GM21737 (cell line): Measurements from ENCODE around the gene ZNF385C.

Experiments
- ATAC-seq: cut with Tn5 transposase; IDR thresholded peaks from one replicate; pipeline ENCODE4 v1.9.1; 2021; ENCODE audit warnings: mild to moderate bottlenecking, moderate library complexity; ENCODE audit not compliant: unreplicated experiment

The ZNF385C gene

GRCh38 chr17:42051645-42052044 lies 46.6 kb downstream of the ZNF385C start:
- no peak for ATAC-seq

GRCh38 chr17:42051013-42051400 lies 47.3 kb downstream of the ZNF385C start:
- ATAC-seq = no peak

- ATAC-seq = no peak
Measured at GRCh38 chr17:42050393-42051012, 47.8 kb downstream of the ZNF385C start, which contains the start of gene C17orf113. TSS of gene C17orf113 (minus strand) at chr17:42050601. CDS start at chr17:42043376, 7,225 bp downstream.

GRCh38 chr17:42049834-42050392 lies 48.4 kb downstream of the ZNF385C start:
- ATAC-seq = no peak

GRCh38 chr17:42047343-42047742 lies 50.9 kb downstream of the ZNF385C start:
- no peak for ATAC-seq

- ATAC-seq = no peak
Measured at GRCh38 chr17:42045719-42046118, 52.6 kb downstream of the ZNF385C start.

GRCh38 chr17:42042598-42043319 lies 55.5 kb downstream of the ZNF385C start:
- no peak for ATAC-seq

- ATAC-seq = no peak
Measured at GRCh38 chr17:42041619-42042018, 56.7 kb downstream of the ZNF385C start.

- ATAC-seq = no peak
Measured at GRCh38 chr17:42040818-42041217, 57.5 kb downstream of the ZNF385C start.

GRCh38 chr17:42039794-42040763 lies 58.2 kb downstream of the ZNF385C start:
- no peak for ATAC-seq

- ATAC-seq = no peak
Measured at GRCh38 chr17:42038221-42038973, 59.9 kb downstream of the ZNF385C start.

- ATAC-seq = no peak
Measured at GRCh38 chr17:42034059-42034458, 64.2 kb downstream of the ZNF385C start.

- no peak for ATAC-seq
Measured at GRCh38 chr17:42031584-42031983, 66.7 kb downstream of the ZNF385C start.

- ATAC-seq = no peak
Measured at GRCh38 chr17:42028791-42029127, 69.5 kb downstream of the ZNF385C start.

- no peak for ATAC-seq
Measured at GRCh38 chr17:42027961-42028790, 70.1 kb downstream of the ZNF385C start.

GRCh38 chr17:42027590-42027889 lies 70.7 kb downstream of the ZNF385C start:
- no peak for ATAC-seq

GRCh38 chr17:42026857-42027589 lies 71.2 kb downstream of the ZNF385C start:
- ATAC-seq = no peak

GRCh38 chr17:42025936-42026335 lies 72.3 kb downstream of the ZNF385C start:
- no peak for ATAC-seq

GRCh38 chr17:42025191-42025579 lies 73.1 kb downstream of the ZNF385C start:
- ATAC-seq = no peak
